H1 (cell line): ENCODE measurements around the gene ADK. TPM values are rescaled to one million over a fixed set of nuclear protein-coding genes. Genes with fewer than 3 reads are reported as not detected.

ENCODE experiments used
- CHD1 ChIP-seq: IDR thresholded peaks from 2 replicates; pipeline ENCODE4 v1.6.1; 2012; ENCODE audit warnings: low read depth, low read length, improper control_type of control experiment
- CREB1 ChIP-seq: IDR thresholded peaks from 2 replicates; pipeline ENCODE4 v1.6.1; 2012; ENCODE audit warnings: inconsistent platforms
- EGR1 ChIP-seq: IDR thresholded peaks from 2 replicates; pipeline ENCODE4 v1.6.1; 2011; ENCODE audit warnings: low read depth, low read length, borderline replicate concordance
- EP300 ChIP-seq, 2 experiments: IDR thresholded peaks; 1 replicate in 1 of 2; 2 replicates in 1 of 2; pipeline ENCODE4 v1.6.1; 2011 to 2012; ENCODE audit warnings: low read depth in 2 of 2, low read length in 2 of 2, mild to moderate bottlenecking in 2 of 2, borderline replicate concordance in 1 of 2, inconsistent platforms in 1 of 2, moderate library complexity in 1 of 2
- JUN ChIP-seq: IDR thresholded peaks from 2 replicates; pipeline ENCODE4 v1.6.1; 2011; ENCODE audit warnings: low read depth, mild to moderate bottlenecking, improper control_type of control experiment, low read length
- SIN3A ChIP-seq, 2 experiments: IDR thresholded peaks in 1 of 2; conservative IDR thresholded peaks in 1 of 2; 2 replicates each; pipeline ENCODE4 v1.6.1; 2011 to 2012; ENCODE audit warnings: low read length in 2 of 2, improper control_type of control experiment in 1 of 2, low read depth in 1 of 2, mild to moderate bottlenecking in 1 of 2
- polyA plus RNA-seq, 7 experiments: library from polyadenylated mRNA; depleted of rRNA in 3 of 7; stranded (reverse) in 5 of 7; unstranded in 2 of 7; fragments of >200 nt in 5 of 7; fragments of 200-250 nt in 2 of 7; gene quantifications; 1 replicate in 5 of 7; 2 replicates in 1 of 7; 4 replicates in 1 of 7; pipeline versions ENCODE4 v1.2.1 to v1.2.3, GENCODE V29; 2011 to 2013; ENCODE audit warnings: missing spikeins in 2 of 7, mixed read lengths in 2 of 7
- total RNA-seq: library from RNA; stranded (reverse); fragmentation: NEBNext Ultra II Directional; extraction: Animal tissue kit (Norgen Biotek cat#: 25700); gene quantifications from 2 replicates; pipeline ENCODE4 v1.2.1, GENCODE V29; 2021

ADK gene
- total and polyA plus RNA-seq, 2 of the 8 experiments (the other 6 are each of a cell fraction or from before 2014, with no cell fraction given): 12.3 to 42.4 TPM

DNA sequence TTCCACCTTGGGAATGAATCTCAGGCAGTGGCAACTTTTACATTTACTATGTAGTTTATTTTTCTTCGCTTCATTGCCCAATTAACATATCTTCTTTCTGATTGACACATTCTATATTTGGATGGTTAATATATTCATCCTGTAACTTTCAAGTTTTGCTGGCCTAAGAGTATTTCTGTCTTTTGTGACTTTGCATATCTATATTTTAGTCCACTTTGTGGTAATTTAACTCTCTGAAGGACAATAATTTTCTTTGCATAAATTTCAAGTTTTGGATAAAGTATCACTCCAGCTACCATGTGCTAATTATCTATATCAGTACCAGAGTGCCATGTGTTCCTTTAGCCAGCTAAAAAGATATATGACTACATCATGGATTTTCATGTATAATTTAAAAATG, 523.9 kb downstream of the ADK start (continued):
- TF ChIP-seq CHD1: no peak
- TF ChIP-seq EP300 (IDR thresholded peaks at IDR 0.05; ENCODE audit: borderline replicate concordance in 1 of 2, low read depth in 2 of 2, low read length in 2 of 2): no peak
- TF ChIP-seq SIN3A (conservative IDR thresholded peaks at IDR 0.05 in 1 of 2, IDR thresholded peaks at IDR 0.05 in 1 of 2; ENCODE audit: low read depth in 1 of 2, low read length in 2 of 2): no peak
- no peak for TF ChIP-seq JUN
- no peak for TF ChIP-seq EGR1
- no peak for TF ChIP-seq CREB1
- TF ChIP-seq, all 59 proteins: peak for 0
